ENCODE results near the gene RCL1.
"Not testable (repeated sequence)": the region's sequence is repeated elsewhere in the genome, so short reads cannot be mapped to it uniquely, and the experiment has no call there.

Gene RCL1

DNA sequence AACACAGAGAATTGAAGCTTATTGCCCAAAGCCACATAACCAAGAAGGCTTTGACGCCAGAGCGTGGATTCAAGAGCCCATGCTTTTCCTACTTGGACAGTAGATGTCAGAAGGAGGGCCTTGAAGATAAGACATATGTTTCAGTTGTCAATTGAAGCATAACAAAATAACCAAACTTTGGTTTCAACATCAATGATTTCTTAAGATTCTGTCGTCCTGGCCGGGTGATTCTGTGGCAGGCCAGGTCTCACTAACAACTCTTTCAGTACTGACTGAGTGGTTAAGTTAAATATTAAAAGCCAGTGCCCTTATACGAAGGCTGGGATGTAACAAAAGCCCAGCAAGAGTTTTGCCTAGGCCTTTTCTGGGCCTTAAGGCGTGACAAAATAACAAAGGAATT lies 94.0 kb downstream of the RCL1 start:
- DNase-seq (ENCODE audit: low spot score): no peak

DNA sequence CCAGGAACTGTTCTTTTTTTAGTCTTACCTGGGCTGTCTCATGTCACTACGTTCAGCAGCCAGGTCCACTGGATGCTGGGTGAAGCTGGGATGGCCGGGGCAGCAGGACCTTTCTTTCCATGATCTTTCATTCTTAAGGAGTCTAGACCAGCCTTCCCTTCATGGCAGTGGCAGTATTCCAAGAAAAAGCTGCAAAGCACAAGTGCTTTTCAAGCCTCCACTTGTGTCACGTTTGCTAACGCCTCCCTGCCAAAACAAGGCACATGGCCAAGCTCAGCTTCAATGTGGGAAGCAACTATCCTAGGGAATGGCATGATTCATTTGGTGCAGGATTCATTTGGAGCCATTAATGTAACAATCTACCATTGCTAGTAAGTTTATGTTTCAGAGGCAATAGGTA lies 94.8 kb downstream of the RCL1 start:
- DNase-seq (ENCODE audit: low spot score): no peak

DNA sequence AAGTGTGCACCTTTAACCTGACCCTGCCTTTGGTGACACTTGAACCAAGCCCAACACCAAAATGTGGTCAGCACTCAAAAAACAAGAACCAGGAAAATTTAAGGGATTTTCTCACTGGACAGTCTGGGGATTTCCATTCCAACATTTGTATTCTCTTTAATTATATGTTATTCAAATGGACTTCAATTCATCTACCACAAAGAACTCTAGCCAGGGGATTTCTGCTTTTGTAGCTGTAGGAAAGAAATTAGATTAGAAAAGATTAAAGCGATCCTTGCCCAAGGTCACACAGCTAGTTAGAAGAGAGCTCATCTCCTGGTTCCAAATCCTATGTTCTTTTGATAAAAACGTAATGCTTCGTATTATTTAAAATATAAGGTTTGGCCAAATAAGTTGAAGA lies 97.5 kb downstream of the RCL1 start:
- no peak for DNase-seq (ENCODE audit: low spot score)

DNA sequence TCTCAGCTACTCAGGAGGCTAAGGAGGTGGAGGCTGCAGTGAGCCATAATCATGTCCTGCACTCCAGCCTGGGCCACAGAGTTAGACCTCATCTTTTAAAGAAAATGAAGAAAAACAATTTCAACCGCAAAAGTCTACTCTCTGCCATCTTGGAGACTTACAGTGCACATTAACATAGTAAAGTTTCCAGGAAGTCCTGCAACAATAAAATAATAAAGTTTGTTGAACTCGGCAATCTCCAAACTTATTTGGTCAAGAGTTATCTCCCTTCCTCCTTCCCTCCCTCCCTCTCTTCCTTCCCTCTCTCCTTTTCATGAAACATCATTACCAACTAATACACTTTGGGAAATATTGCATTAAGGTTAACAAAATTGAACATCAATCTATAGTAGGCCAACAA lies 98.2 kb downstream of the RCL1 start:
- no peak for DNase-seq (ENCODE audit: low spot score)

DNA sequence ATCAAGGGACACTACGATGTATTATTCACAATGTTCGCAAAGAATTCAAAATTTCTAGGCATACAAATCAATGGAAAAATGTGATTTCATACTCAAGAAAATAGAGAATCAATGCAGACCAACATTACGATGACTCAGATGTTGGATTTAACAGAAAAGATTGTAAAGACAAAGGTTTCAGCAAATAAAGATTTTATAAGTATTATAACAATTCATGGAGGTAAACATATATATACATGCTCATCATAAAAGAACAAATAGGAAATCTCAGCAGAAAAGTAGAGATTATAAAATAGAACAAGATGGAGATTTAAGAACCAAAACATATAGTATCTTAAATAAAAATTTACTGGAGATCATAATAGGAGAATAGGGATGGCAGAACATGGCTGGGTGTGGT lies 98.9 kb downstream of the RCL1 start:
- no peak for DNase-seq (ENCODE audit: low spot score)

DNA sequence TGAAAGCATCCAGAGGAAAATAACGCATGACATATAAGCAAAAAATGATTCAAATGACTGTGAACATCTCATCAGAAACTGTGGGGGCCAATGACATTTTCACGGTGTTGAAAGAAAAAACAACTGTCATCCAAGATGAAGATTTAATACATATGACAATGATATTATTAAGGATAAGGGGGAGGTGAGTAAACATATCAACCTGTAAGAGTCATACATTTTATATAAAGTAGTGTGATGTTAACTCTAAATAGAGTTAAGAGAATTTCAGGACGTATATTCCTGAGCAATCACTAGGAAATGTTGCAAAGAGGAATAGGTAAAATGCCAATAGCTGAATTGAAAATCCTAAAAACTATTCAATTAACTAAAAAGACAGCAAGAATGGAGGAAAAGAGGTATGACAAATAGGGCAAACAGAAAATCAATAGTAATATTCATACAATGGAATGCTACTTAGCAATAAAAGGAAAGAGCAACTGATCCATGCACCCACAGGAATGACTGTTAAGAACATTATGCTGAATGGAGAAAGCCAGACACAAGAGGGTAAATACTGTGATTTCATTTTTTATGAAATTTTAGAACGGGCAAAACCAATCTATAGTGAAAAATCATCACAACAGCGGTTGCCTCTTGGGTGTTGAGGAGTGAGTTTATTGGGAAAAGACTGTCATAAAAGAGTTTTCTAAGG lies 99.9 kb downstream of the RCL1 start:
- DNase-seq (ENCODE audit: low spot score): no peak

DNA sequence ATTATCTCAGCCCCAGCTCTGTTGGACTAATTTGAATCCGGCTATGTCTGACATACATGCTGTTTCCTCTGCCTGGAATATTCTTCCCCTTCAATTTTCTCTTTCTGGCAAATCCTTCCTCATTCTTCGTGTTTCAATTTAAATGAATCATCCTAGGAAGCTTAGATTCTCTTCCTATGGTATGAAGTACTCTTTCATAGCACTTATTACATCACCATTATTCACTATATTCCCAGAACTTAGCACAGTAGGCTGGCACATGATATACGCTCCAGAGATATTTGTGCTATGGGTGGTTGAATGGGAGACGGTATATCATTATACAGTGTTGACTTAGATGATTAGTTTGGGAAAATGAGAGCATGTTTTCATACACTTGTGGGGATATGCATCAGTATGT lies 101.3 kb downstream of the RCL1 start:
- DNase-seq (ENCODE audit: low spot score): no peak

DNA sequence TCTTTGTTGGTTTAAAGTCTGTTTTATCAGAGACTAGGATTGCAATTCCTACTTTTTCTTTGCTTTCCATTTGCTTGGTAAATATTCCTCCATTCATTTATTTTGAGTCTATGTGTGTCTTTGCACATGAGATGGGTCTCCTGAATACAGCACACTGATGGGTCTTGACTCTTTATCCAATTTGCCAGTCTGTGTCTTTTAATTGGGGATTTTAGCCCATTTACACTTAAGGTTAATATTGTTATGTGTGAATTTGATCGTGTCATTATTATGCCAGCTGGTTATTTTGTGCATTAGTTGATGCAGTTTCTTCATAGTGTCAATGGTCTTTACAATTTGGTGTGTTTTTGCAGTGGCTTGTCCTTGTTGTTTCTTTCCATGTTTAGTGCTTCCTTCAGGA lies 107.1 kb downstream of the RCL1 start:
- DNase-seq (ENCODE audit: low spot score): not testable (repeated sequence)

DNA sequence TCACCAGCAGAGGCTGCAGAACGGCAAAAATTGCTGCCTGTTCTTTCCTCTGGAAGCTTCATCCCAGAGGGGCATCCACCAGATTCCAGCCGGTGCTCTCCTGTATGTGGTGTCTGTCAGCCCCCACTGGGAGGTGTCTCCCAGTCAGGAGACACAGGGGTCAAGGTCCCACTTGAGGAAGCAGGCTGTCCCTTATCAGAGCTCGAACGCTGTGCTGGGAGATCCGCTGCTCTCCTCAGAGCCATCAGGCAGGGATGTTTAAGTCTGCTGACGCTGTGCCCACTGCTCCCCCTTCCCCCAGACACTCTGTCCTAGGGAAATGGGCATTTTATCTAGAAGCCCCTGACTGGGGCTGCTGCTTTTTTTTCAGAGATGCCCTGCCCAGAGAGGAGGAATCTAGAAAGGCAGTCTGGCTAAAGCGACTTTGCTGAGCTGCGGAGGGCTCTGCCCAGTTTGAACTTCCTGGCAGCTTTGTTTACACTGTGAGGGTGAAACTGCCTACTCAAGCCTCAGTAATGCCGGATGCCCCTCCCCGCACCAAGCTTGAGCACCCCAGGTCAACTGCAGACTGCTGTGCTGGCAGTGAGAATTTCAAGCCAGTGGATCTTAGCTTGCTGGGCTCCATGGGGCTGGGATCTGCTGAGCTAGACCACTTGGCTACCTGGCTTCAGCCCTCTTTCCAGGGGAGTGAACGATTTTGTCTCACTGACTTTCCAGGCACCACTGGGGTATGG lies 108.8 kb downstream of the RCL1 start:
- DNase-seq (ENCODE audit: low spot score): peak; percentile 43

DNA sequence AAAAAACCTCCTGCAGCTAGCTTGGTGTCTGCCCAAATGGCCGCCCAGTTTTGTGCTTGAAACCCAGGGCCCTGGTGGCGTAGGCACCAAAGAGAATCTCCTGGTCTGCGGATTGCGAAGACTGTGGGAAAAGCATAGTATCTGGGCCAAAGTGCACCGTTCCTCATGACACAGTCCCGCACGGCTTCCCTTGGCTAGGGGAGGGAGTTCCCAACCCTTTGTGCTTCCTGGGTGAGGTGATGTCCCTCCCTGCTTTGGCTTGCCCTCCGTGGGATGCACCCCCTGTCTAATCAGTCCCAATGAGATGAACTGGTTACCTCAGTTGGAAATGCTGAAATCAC lies 109.4 kb downstream of the RCL1 start:
- DNase-seq (ENCODE audit: low spot score): no peak

DNA sequence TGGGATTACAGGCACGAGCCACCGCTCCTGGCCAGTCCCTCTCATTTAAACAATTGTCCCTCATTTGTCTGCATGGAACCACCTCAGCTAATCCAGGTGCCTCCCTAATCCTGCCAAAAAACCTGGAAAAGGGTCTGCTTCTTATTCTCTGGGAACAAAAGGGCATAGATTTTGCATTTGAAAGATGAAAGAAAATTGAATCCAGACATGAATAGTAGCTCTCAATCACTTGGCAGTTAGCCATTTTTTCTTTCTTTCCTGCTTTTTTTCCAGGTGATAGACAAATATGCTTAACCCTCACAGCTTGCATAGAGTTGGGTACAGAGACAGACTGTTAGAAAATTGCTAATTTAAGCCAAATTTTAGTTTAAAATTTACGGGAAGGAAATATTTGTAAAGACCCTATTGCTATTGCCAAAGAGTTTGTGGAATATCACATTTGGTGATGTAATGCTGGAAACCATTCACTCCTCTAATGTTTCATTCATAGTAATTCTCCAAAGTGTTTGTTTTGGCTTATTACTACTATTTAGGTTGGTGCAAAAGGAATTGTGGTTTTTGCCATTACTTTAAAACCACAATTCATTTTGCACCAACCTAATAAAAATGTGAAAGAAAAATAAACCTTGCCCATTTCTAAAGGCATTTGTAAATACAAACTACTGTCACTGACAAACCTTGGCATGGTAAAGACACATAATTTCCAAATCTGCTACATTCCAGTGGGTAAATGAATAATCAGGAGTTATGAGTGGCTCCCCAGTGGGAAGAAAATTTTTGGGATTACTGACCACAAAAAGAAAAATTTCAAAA lies 111.8 kb downstream of the RCL1 start:
- no peak for DNase-seq (ENCODE audit: low spot score)

DNA sequence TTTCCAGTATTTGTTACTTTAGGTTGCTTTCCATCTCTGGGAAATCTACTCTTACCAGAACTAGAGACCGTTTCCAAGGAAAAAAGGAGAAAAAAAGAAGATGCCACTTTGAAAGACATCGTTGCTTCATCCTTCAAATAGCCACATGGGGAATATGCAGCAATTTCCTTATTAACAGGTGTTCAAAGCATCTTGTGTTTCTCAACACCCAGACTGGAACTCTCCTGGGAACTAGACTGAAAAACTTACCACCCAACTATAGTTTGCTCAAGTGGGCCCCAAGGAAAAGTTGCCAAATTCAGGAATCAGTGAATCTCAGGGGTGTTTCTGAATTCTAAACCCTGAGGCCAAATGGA lies 112.4 kb downstream of the RCL1 start:
- DNase-seq (ENCODE audit: low spot score): no peak
